Measurements from ENCODE around the gene ESYT1.

GRCh38 chr12:56086096-56086495 is 42.0 kb upstream of the ESYT1 start:
- no peak for TF ChIP-seq CTCF (IDR thresholded peaks at IDR 0.05)
- no peak for TF ChIP-seq POLR2AphosphoS5 (IDR thresholded peaks at IDR 0.05)
- no peak for TF ChIP-seq EP300 (IDR thresholded peaks at IDR 0.05)
